DND-41 (cell line): Measurements from ENCODE around the gene WRNIP1.

ENCODE experiments used
- EZH2 ChIP-seq: IDR thresholded peaks from 3 replicates; pipeline ENCODE4 v1.6.1; 2012; ENCODE audit warnings: borderline replicate concordance, low read depth, mild to moderate bottlenecking, moderate library complexity, low read length, inconsistent platforms; ENCODE audit not compliant: severe bottlenecking
- TF ChIP-seq, protein P1 (sequence below): IDR thresholded peaks from 2 replicates; pipeline ENCODE4 v1.5.1; 2012; ENCODE audit warnings: borderline replicate concordance, low read length, moderate library complexity, mild to moderate bottlenecking; ENCODE audit not compliant: poor library complexity, severe bottlenecking; ENCODE audit errors: extremely low read depth

DNA sequence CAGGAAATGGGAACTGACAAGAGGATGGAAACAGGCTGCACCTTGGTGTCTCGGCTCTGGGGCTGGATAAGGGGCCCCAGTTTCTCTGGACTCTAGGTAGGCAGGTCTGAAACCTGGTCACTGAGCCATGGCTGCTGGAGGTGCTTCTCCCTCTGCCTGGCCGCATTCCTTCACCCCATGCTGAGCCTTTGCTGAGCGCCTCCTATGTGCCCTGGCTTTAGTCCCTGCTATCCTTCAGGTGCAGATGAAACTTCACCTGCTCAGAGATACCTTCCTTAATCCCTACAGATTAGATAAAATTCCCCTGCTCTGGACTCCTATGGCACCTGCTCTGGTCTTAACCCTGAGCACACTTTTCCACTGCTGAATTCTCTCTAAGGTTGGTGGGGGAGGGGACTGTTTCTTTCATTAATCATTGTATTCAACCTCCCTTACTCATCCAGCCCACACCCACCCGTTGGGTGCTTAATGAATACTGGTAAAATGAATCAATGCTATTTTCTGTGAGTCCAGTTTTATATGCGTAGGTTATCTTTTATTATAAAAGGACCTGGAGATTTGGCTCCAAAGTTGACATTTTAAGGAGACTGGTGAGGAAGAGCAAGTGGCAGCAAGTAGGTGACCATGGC lies 33.8 kb upstream of the WRNIP1 start:
- TF ChIP-seq, protein P1, sequence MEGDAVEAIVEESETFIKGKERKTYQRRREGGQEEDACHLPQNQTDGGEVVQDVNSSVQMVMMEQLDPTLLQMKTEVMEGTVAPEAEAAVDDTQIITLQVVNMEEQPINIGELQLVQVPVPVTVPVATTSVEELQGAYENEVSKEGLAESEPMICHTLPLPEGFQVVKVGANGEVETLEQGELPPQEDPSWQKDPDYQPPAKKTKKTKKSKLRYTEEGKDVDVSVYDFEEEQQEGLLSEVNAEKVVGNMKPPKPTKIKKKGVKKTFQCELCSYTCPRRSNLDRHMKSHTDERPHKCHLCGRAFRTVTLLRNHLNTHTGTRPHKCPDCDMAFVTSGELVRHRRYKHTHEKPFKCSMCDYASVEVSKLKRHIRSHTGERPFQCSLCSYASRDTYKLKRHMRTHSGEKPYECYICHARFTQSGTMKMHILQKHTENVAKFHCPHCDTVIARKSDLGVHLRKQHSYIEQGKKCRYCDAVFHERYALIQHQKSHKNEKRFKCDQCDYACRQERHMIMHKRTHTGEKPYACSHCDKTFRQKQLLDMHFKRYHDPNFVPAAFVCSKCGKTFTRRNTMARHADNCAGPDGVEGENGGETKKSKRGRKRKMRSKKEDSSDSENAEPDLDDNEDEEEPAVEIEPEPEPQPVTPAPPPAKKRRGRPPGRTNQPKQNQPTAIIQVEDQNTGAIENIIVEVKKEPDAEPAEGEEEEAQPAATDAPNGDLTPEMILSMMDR, result no peak
- no peak for TF ChIP-seq EZH2
